Measurements from ENCODE around the gene RNF222. TPM values are rescaled to one million over a fixed set of nuclear protein-coding genes. Genes with fewer than 3 reads are reported as not detected.

RNF222 gene
- total and polyA plus RNA-seq, 2 of the 8 experiments (the other 6 are each of a cell fraction or from before 2014, with no cell fraction given) = not detected

- Histone ChIP-seq H3K79me1 (ENCODE audit: low read depth, low read length) (no peaks in the 10 kb centered on the region; the same call in 1 of the 2 replicates), H2BK12ac (ENCODE audit: low read depth, low read length) (no peak overlapping the region), H3K56ac (replicated peaks; ENCODE audit: insufficient read length, low read depth, low read length) (no peak overlapping the region), H2BK120ac (replicated peaks; ENCODE audit: low read depth, low read length) (no peak overlapping the region), H3K23ac (ENCODE audit: insufficient read length) (no peak overlapping the region), H3K27me3 (replicated peaks in 1 of 4; ENCODE audit: control insufficient read depth in 3 of 4, extremely low read depth in 1 of 4, insufficient read depth in 3 of 4, low read length in 3 of 4) (no peaks in the 10 kb centered on the region), H3K9me3 (ENCODE audit: insufficient read depth in 2 of 2, low read depth in 1 of 2, low read length in 1 of 2) (no peaks in the 10 kb centered on the region), H3K14ac (ENCODE audit: insufficient read length) (no peak overlapping the region), H3K23me2 (ENCODE audit: low read depth, low read length) (no peaks in the 10 kb centered on the region), H3K27ac (ENCODE audit: low read depth, low read length) (no peak overlapping the region), H4K8ac (ENCODE audit: extremely low read depth, insufficient read depth, low read length) (no peak overlapping the region), H3K36me3 (ENCODE audit: control insufficient read depth in 2 of 4, insufficient read depth in 4 of 4, low read length in 3 of 4) (peaks cover 0 to 8% (median 0%) of the 10 kb centered on the region in 4 experiments; a peak in 2 of 8 replicates), H3K4ac (replicated peaks; ENCODE audit: insufficient read length, low read depth, low read length) (no peak overlapping the region), H2BK15ac (ENCODE audit: low read length) (no peak overlapping the region), H3K9ac (replicated peaks in 1 of 4; ENCODE audit: extremely low read depth in 1 of 4, low read depth in 3 of 4, low read length in 3 of 4) (no peak overlapping the region), H4K20me1 (replicated peaks in 1 of 2; ENCODE audit: control insufficient read depth in 1 of 2, insufficient read depth in 2 of 2, low read length in 2 of 2) (peaks cover 0 to 2% of the 10 kb centered on the region in 2 experiments), H2AK5ac (ENCODE audit: low read depth, low read length) (no peak overlapping the region), H4K91ac (replicated peaks; ENCODE audit: insufficient read length, low read length) (no peak overlapping the region), H3K4me2 (ENCODE audit: insufficient read depth in 1 of 2, low read depth in 2 of 2, low read length in 2 of 2) (no peak overlapping the region), H2BK20ac (ENCODE audit: low read length) (no peak overlapping the region), H3K79me2 (ENCODE audit: control insufficient read depth in 1 of 2, insufficient read depth in 2 of 2, low read length in 2 of 2) (peaks cover 0 to 50% of the 10 kb centered on the region in 2 experiments; a peak in 2 of 4 replicates), H3K18ac (ENCODE audit: extremely low read depth, low read length) (no peak overlapping the region), H2AFZ (ENCODE audit: low read length) (no peak overlapping the region), H3K4me3 (ENCODE audit: extremely low read depth in 1 of 4, insufficient read depth in 2 of 4, low read depth in 3 of 4, low read length in 4 of 4) (no peak overlapping the region), H3K4me1 (replicated peaks in 1 of 4; ENCODE audit: control insufficient read depth in 3 of 4, insufficient read depth in 4 of 4, low read length in 3 of 4) (peaks cover 0 to 2% (median under 1%) of the 10 kb centered on the region in 4 experiments; a peak in 2 of 7 replicates), H2BK5ac (ENCODE audit: low read depth, low read length) (no peak overlapping the region), H4K5ac (ENCODE audit: insufficient read length, low read depth, low read length) (no peak overlapping the region)
- no peak for FAIRE-seq
- TF ChIP-seq GABPA (IDR thresholded peaks at IDR 0.05; ENCODE audit: borderline replicate concordance, insufficient read depth, low read length) (no peak), EP300 (IDR thresholded peaks at IDR 0.05; ENCODE audit: borderline replicate concordance in 1 of 2, low read depth in 2 of 2, low read length in 2 of 2) (no peak), SIN3A (conservative IDR thresholded peaks at IDR 0.05 in 1 of 2, IDR thresholded peaks at IDR 0.05 in 1 of 2; ENCODE audit: low read depth in 1 of 2, low read length in 2 of 2) (no peak), PHF8 (conservative IDR thresholded peaks at IDR 0.05; ENCODE audit: low read depth, low read length) (no peak), RNF2 (IDR thresholded peaks at IDR 0.05; ENCODE audit: borderline replicate concordance, low read depth, low read length, missing control alignments, poor library complexity, severe bottlenecking) (no peak), TAF1 (IDR thresholded peaks at IDR 0.05; ENCODE audit: low read depth, low read length) (no peak), HDAC6 (IDR thresholded peaks at IDR 0.05; ENCODE audit: low read depth, low read length) (no peak)
- WGBS, 2 experiments (ENCODE audit: extremely low coverage in 1 of 2, insufficient coverage in 1 of 2, insufficient read length in 1 of 2, insufficient replicate concordance in 2 of 2, low coverage in 1 of 2, low lambda C conversion rate in 2 of 2, missing lambda C conversion rate in 1 of 2) = 93% methylated on average over 2 of the region's 2 CpGs; no CpG with 5 or more reads in 1 of the 2 experiments
- ChIA-PET POLR2A (ENCODE audit: partially characterized antibody) (no interaction called here), CTCF (ENCODE audit: partially characterized antibody) (no interaction called here)
- DNase-seq (ENCODE audit: low read depth in 1 of 2, low spot score in 2 of 2) = no peak
Observed at GRCh38 chr17:8441690-8442089, 44.1 kb upstream of the RNF222 start.

Data from H1 (cell line).